SU-DHL-6 (cell line): ENCODE measurements around the gene AGAP1.

Source experiments
- H2AFZ ChIP-seq: fragments of 200-600 bp; sonication (generic); 2 replicates; pipeline ENCODE4 v1.6.1; 2014; ENCODE audit warnings: low read depth, mild to moderate bottlenecking, moderate library complexity, mixed read lengths, antibody characterized with exemption, low read length; ENCODE audit not compliant: severe bottlenecking
- H3F3A ChIP-seq: fragments of 200-600 bp; shearing (Covaris generic); 2 replicates; pipeline ENCODE4 v1.6.0; 2016; ENCODE audit warnings: antibody characterized with exemption, mild to moderate bottlenecking; ENCODE audit not compliant: insufficient read depth
- H3K27ac ChIP-seq: fragments of 200-600 bp; sonication (generic); 2 replicates; pipeline ENCODE4 v1.5.1; 2016; ENCODE audit warnings: low read depth, mild to moderate bottlenecking, low read length, moderate library complexity, mixed read lengths
- H3K27me3 ChIP-seq: fragments of 200-600 bp; sonication (generic), shearing (Covaris generic); 2 replicates; pipeline ENCODE4 v1.6.0; 2014; ENCODE audit warnings: mild to moderate bottlenecking, low read length
- H3K36me3 ChIP-seq: fragments of 200-600 bp; sonication (generic); 2 replicates; pipeline ENCODE4 v1.6.1; 2014; ENCODE audit warnings: mild to moderate bottlenecking, low read length, mixed read lengths
- H3K4me2 ChIP-seq: fragments of 300-600, 200-600 bp; shearing (Covaris generic), sonication (generic); 2 replicates; pipeline ENCODE4 v1.6.0; 2014; ENCODE audit warnings: low read length, low read depth, mild to moderate bottlenecking; ENCODE audit not compliant: poor library complexity, severe bottlenecking
- H3K4me3 ChIP-seq: fragments of 200-600 bp; sonication (generic); 2 replicates; pipeline ENCODE4 v1.5.1; 2014; ENCODE audit warnings: antibody characterized with exemption, low read length, mild to moderate bottlenecking, mixed read lengths; ENCODE audit not compliant: insufficient read depth, poor library complexity, severe bottlenecking
- H3K79me2 ChIP-seq: fragments of 200-600 bp; sonication (generic); 2 replicates; pipeline ENCODE4 v1.6.1; 2014; ENCODE audit warnings: mild to moderate bottlenecking, low read length, moderate library complexity; ENCODE audit not compliant: insufficient read depth
- H3K9ac ChIP-seq: fragments of 200-600 bp; sonication (generic); 2 replicates; pipeline ENCODE4 v1.7.0; 2014; ENCODE audit warnings: mild to moderate bottlenecking, low read length
- H3K9me2 ChIP-seq: fragments of 200-600 bp; sonication (generic); replicated peaks from 2 replicates; pipeline ENCODE4 v1.6.1; 2014; ENCODE audit warnings: low read length; ENCODE audit not compliant: insufficient read depth
- H3K9me3 ChIP-seq: fragments of 200-600 bp; sonication (generic); 2 replicates; pipeline ENCODE4 v1.6.1; 2014; ENCODE audit warnings: low read length, mixed read lengths; ENCODE audit not compliant: insufficient read depth
- H4K20me1 ChIP-seq: fragments of 200-600 bp; sonication (generic); 2 replicates; pipeline ENCODE4 v1.6.1; 2014; ENCODE audit warnings: low read depth, mild to moderate bottlenecking, antibody characterized with exemption, low read length, moderate library complexity, mixed read lengths
- CTCF ChIP-seq: fragments of 200-600 bp; sonication (generic); IDR thresholded peaks from one replicate; pipeline ENCODE4 v1.5.1; 2017; ENCODE audit warnings: antibody characterized with exemption, mild to moderate bottlenecking, low read length, moderate library complexity; ENCODE audit not compliant: insufficient read depth, poor library complexity, severe bottlenecking
- EZH2phosphoT487 ChIP-seq: fragments of 200-600 bp; sonication (generic), shearing (Covaris generic); conservative IDR thresholded peaks from 2 replicates; pipeline ENCODE4 v1.6.1; 2018; ENCODE audit warnings: mild to moderate bottlenecking, antibody characterized with exemption, low read length, moderate library complexity, mixed read lengths

The AGAP1 gene

GRCh38 chr2:235694721-235695601 lies 201.1 kb downstream of the AGAP1 start:
- no peaks in the 10 kb centered on the region for H3K79me2 ChIP-seq

GRCh38 chr2:235695602-235695895 lies 201.7 kb downstream of the AGAP1 start:
- H4K20me1 ChIP-seq: no peaks in the 10 kb centered on the region
- TF ChIP-seq CTCF: no peak
- no peak for TF ChIP-seq EZH2phosphoT487
- no peaks in the 10 kb centered on the region for H3K79me2 ChIP-seq

More at GRCh38 chr2:235694721-235695601, 201.1 kb downstream of the AGAP1 start:
- no peaks in the 10 kb centered on the region for H3K9me3 ChIP-seq
- H3K27ac ChIP-seq: no peak overlapping the region
- no peak for TF ChIP-seq CTCF
- TF ChIP-seq EZH2phosphoT487: no peak
- no peak overlapping the region for H3K4me2 ChIP-seq
- H3K36me3 ChIP-seq: no peaks in the 10 kb centered on the region
- no peak overlapping the region for H2AFZ ChIP-seq
- H3F3A ChIP-seq: no peaks in the 10 kb centered on the region
- H3K9ac ChIP-seq: no peak overlapping the region
- H3K27me3 ChIP-seq: no peaks in the 10 kb centered on the region
- no peaks in the 10 kb centered on the region for H3K9me2 ChIP-seq
- no peaks in the 10 kb centered on the region for H4K20me1 ChIP-seq
- no peak overlapping the region for H3K4me3 ChIP-seq

GRCh38 chr2:235697041-235697440 lies 203.2 kb downstream of the AGAP1 start:
- no peak overlapping the region for H3K4me2 ChIP-seq
- H3K27me3 ChIP-seq: no peaks in the 10 kb centered on the region
- no peak overlapping the region for H2AFZ ChIP-seq
- TF ChIP-seq EZH2phosphoT487 (no peak), CTCF (no peak)
- no peak overlapping the region for H3K4me3 ChIP-seq
- no peak overlapping the region for H3K9ac ChIP-seq
- no peaks in the 10 kb centered on the region for H3K9me2 ChIP-seq
- no peaks in the 10 kb centered on the region for H3K9me3 ChIP-seq
- no peaks in the 10 kb centered on the region for H4K20me1 ChIP-seq
- H3K27ac ChIP-seq: no peak overlapping the region
- no peaks in the 10 kb centered on the region for H3F3A ChIP-seq
- H3K36me3 ChIP-seq: no peaks in the 10 kb centered on the region
- H3K79me2 ChIP-seq: no peaks in the 10 kb centered on the region

More at GRCh38 chr2:235695602-235695895, 201.7 kb downstream of the AGAP1 start:
- no peak overlapping the region for H3K9ac ChIP-seq
- H2AFZ ChIP-seq: no peak overlapping the region
- H3K9me2 ChIP-seq: no peaks in the 10 kb centered on the region
- H3K27me3 ChIP-seq: no peaks in the 10 kb centered on the region
- no peak overlapping the region for H3K27ac ChIP-seq
- no peak overlapping the region for H3K4me2 ChIP-seq
- H3F3A ChIP-seq: no peaks in the 10 kb centered on the region
- no peaks in the 10 kb centered on the region for H3K9me3 ChIP-seq
- H3K36me3 ChIP-seq: no peaks in the 10 kb centered on the region
- no peak overlapping the region for H3K4me3 ChIP-seq
